B cell (primary cell): ENCODE measurements around the gene TSHZ3. TPM values are rescaled to one million over a fixed set of nuclear protein-coding genes. Genes with fewer than 3 reads are reported as not detected.

Source experiments
- ATAC-seq: fragments of 200-7000 bp; cut with Tn5 transposase; one replicate; pipeline ENCODE4 v1.10.0; 2021; ENCODE audit warnings: low read depth, mild to moderate bottlenecking, moderate number of reproducible peaks, moderate library complexity
- CTCF ChIA-PET: fragments of 350-600 bp; sonication (Branson Sonifier 250); formaldehyde crosslinking; loops from one replicate; lab custom pipeline; 2021; ENCODE audit warnings: antibody characterized with exemption, inconsistent platforms; lab: Charles Lee
- POLR2A ChIA-PET: fragments of 350-600 bp; sonication (Branson Sonifier 250); formaldehyde crosslinking; loops from one replicate; lab custom pipeline; 2021; ENCODE audit warnings: antibody characterized with exemption; lab: Charles Lee
- DNase-seq: peaks from one replicate; pipeline ENCODE4 v3.0.0; 2013
- H2AFZ ChIP-seq: 2 replicates; pipeline ENCODE4 v1.6.1; 2012; ENCODE audit warnings: mild to moderate bottlenecking, low read depth, low read length; ENCODE audit not compliant: insufficient read depth, poor library complexity, severe bottlenecking
- H3K27ac ChIP-seq, 2 donors: 1 replicate in 1 of 2; 2 replicates in 1 of 2; pipeline ENCODE4 v1.5.1; 2012 to 2013; ENCODE audit warnings: low read length in 2 of 2, mild to moderate bottlenecking in 2 of 2, moderate library complexity in 1 of 2
- H3K27me3 ChIP-seq, 4 experiments: fragments of 200-600 bp in 1 of 4; sonication (generic) in 1 of 4; replicated peaks in 1 of 4; 1 replicate in 2 of 4; 2 replicates in 2 of 4; pipeline versions ENCODE4 v1.6.1 to v1.7.0; 2013 to 2016; ENCODE audit warnings: low read length in 3 of 4, mild to moderate bottlenecking in 2 of 4, mixed read lengths in 1 of 4, moderate library complexity in 1 of 4; ENCODE audit not compliant: insufficient read depth in 4 of 4, control insufficient read depth in 3 of 4; ENCODE audit errors: control extremely low read depth in 1 of 4
- H3K36me3 ChIP-seq, 2 experiments: replicated peaks in 1 of 2; 1 replicate in 1 of 2; 2 replicates in 1 of 2; pipeline versions ENCODE4 v1.6.1 to v1.7.1; 2013; ENCODE audit warnings: low read length in 1 of 2; ENCODE audit not compliant: insufficient read depth in 2 of 2, control insufficient read depth in 1 of 2; ENCODE audit errors: control extremely low read depth in 1 of 2, extremely low read depth in 1 of 2
- H3K4me1 ChIP-seq, 2 donors: fragments of 200-600 bp in 1 of 2; sonication (generic) in 1 of 2; 1 replicate in 1 of 2; 2 replicates in 1 of 2; pipeline versions ENCODE4 v1.5.1 to v1.6.1; 2013 to 2017; ENCODE audit warnings: low read length in 2 of 2; ENCODE audit not compliant: control insufficient read depth in 2 of 2, insufficient read depth in 2 of 2
- H3K4me2 ChIP-seq: replicated peaks from 2 replicates; pipeline ENCODE3; 2012; ENCODE audit warnings: mild to moderate bottlenecking, low read depth, low read length; ENCODE audit not compliant: poor library complexity, severe bottlenecking
- H3K4me3 ChIP-seq, 5 experiments: fragments of 200-600 bp in 1 of 5; sonication (generic) in 1 of 5; 1 replicate in 3 of 5; 2 replicates in 2 of 5; pipeline versions ENCODE4 v1.5.1 to v1.7.0; 2011 to 2016; ENCODE audit warnings: low read length in 4 of 5, mild to moderate bottlenecking in 4 of 5, low read depth in 2 of 5, control low read depth in 1 of 5, moderate library complexity in 1 of 5; ENCODE audit not compliant: insufficient read depth in 1 of 5; ENCODE audit errors: control extremely low read depth in 1 of 5, extremely low read depth in 1 of 5
- H3K79me2 ChIP-seq: fragments of 200-600 bp; sonication (generic); one replicate; pipeline ENCODE4 v1.6.0; 2016; ENCODE audit warnings: low read length; ENCODE audit not compliant: control insufficient read depth, insufficient read depth
- H3K9ac ChIP-seq: fragments of 200-600 bp; sonication (generic); 2 replicates; pipeline ENCODE4 v1.6.1; 2017; ENCODE audit warnings: mild to moderate bottlenecking, low read length, moderate library complexity
- H3K9me3 ChIP-seq, 3 donors: one replicate each; pipeline versions ENCODE4 v1.6.1 to v1.7.1; 2013; ENCODE audit warnings: low read length in 2 of 3; ENCODE audit not compliant: control insufficient read depth in 2 of 3, insufficient read depth in 1 of 3; ENCODE audit errors: control extremely low read depth in 1 of 3
- H4K20me1 ChIP-seq: 2 replicates; pipeline ENCODE4 v1.6.0; 2012; ENCODE audit warnings: mild to moderate bottlenecking, low read length; ENCODE audit not compliant: insufficient read depth, control insufficient read depth, poor library complexity, severe bottlenecking
- H3K27ac Mint-ChIP-seq: one replicate; pipeline ENCODE4 v1.8.0; 2021; ENCODE audit warnings: mixed read lengths
- H3K27me3 Mint-ChIP-seq: one replicate; pipeline ENCODE4 v1.8.0; 2021; ENCODE audit warnings: mixed read lengths
- H3K4me1 Mint-ChIP-seq: one replicate; pipeline ENCODE4 v1.8.0; 2021; ENCODE audit warnings: mixed read lengths
- H3K4me3 Mint-ChIP-seq: one replicate; pipeline ENCODE4 v1.8.0; 2021; ENCODE audit warnings: mixed read lengths
- H3K9me3 Mint-ChIP-seq: one replicate; pipeline ENCODE4 v1.8.0; 2022; ENCODE audit warnings: mixed read lengths; ENCODE audit not compliant: insufficient read depth
- EZH2 ChIP-seq: IDR thresholded peaks from 2 replicates; pipeline ENCODE4 v1.6.1; 2012; ENCODE audit warnings: borderline replicate concordance, low read depth, mild to moderate bottlenecking, moderate library complexity, low read length; ENCODE audit not compliant: insufficient read depth, poor library complexity, severe bottlenecking
- WGBS: methylation state at CpG from one replicate; pipeline ENCODE4 v1.1.5; 2013; ENCODE audit warnings: missing lambda C conversion rate; ENCODE audit not compliant: insufficient coverage; 5-methylcytosine and 5-hydroxymethylcytosine counted together
- intact Hi-C: fragments of 100-400 bp; cut with micrococcal nuclease; formaldehyde crosslinking; loops from one replicate; pipeline ENCODE4 v1.10.0; 2022
- polyA plus RNA-seq: library from polyadenylated mRNA; depleted of rRNA; stranded (reverse); fragments of >200 nt; gene quantifications from 2 replicates; pipeline ENCODE4 v1.2.3, GENCODE V29; 2012
- total RNA-seq, 2 donors: library from RNA; stranded (reverse); fragments of 120-200 nt in 1 of 2; gene quantifications; 1 replicate in 1 of 2; 2 replicates in 1 of 2; pipeline versions ENCODE4 v1.2.3 to v1.2.4, GENCODE V29; 2013 to 2022
- TF ChIP-seq, protein P1 (sequence below): fragments of 200-600 bp; IDR thresholded peaks from one replicate; pipeline ENCODE4 v1.8.0; 2022; ENCODE audit warnings: antibody characterized with exemption, mild to moderate bottlenecking

The TSHZ3 gene
- total and polyA plus RNA-seq, 2 donors (not counting 1 experiment from before 2014, with no cell fraction given): 0.03 to 0.34 TPM

DNA sequence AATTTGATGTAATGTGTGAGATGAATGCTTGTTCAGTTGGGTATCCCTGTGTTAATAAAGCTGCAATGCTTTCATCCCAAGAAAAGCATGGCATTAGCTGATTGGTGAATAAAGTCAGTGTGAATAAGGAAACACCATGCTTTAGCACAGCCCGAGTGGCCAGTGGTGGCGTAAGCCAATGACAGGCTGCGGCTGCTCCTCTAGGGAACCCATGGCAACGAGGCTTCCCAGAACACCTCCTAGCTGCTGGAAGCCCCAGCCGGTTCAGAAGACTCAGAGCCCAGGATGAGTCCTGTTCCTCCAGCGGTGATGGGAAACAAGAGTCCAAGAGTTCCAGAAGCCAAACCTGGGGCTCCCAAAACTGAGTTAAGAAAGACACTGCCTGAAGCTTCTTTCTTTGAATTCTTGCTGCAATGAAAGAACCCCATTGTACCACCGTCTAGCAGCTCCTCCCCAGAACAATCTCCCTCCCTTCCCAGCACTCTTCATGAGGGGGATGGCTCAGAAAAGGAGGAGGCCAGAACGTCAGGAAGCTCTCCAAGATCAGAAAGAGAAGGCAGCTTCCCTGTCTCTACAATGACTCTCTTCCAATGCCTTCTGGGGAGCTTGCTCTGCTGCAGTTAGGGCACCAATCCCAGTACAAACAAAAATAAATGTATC, 58.2 kb downstream of the TSHZ3 start:
- peaks cover 0 to 24% (median 0%) of the 10 kb centered on the region in 3 donors for H3K9me3 ChIP-seq
- CTCF ChIA-PET: no interaction called here
- Mint-ChIP-seq H3K27ac (no peak overlapping the region), H3K27me3 (no peaks in the 10 kb centered on the region), H3K9me3 (no peaks in the 10 kb centered on the region), H3K4me3 (no peak overlapping the region), H3K4me1 (no peaks in the 10 kb centered on the region)
- H2AFZ ChIP-seq: no peak overlapping the region
- H4K20me1 ChIP-seq: no peaks in the 10 kb centered on the region
- H3K36me3 ChIP-seq: no peaks in the 10 kb centered on the region
- ATAC-seq (no peak), DNase-seq (no peak)
- WGBS: 92% methylated on average over 7 of the region's 8 CpGs
- H3K27me3 ChIP-seq: no peaks in the 10 kb centered on the region
- H3K27ac ChIP-seq: no peak overlapping the region
- POLR2A ChIA-PET: no interaction called here
- H3K4me1 ChIP-seq: no peaks in the 10 kb centered on the region
- no peak overlapping the region for H3K4me3 ChIP-seq
- TF ChIP-seq EZH2: no peak
- TF ChIP-seq, protein P1, sequence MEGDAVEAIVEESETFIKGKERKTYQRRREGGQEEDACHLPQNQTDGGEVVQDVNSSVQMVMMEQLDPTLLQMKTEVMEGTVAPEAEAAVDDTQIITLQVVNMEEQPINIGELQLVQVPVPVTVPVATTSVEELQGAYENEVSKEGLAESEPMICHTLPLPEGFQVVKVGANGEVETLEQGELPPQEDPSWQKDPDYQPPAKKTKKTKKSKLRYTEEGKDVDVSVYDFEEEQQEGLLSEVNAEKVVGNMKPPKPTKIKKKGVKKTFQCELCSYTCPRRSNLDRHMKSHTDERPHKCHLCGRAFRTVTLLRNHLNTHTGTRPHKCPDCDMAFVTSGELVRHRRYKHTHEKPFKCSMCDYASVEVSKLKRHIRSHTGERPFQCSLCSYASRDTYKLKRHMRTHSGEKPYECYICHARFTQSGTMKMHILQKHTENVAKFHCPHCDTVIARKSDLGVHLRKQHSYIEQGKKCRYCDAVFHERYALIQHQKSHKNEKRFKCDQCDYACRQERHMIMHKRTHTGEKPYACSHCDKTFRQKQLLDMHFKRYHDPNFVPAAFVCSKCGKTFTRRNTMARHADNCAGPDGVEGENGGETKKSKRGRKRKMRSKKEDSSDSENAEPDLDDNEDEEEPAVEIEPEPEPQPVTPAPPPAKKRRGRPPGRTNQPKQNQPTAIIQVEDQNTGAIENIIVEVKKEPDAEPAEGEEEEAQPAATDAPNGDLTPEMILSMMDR: no peak
- intact Hi-C loops: no loop called here
- H3K79me2 ChIP-seq: no peaks in the 10 kb centered on the region
- H3K9ac ChIP-seq: no peak overlapping the region
- no peak overlapping the region for H3K4me2 ChIP-seq

DNA sequence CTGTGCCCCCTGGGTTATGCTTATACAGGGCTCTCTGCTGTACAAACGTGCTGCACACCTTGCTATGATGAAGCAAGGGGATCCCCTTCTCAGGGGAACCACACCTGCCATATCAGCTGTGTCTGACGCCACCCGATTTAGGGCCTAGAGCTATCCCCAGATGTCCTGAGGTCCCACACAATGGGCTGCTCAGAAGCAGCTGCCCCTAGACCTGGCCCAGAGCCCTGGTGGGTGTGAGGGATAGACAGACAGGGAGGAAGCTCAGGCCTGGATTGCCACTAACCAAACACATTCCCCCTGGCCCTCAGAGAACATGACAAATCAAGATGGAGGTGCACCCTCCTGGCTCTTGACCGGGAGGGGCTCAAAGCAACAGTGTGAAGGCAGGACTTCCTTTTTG, 59.3 kb downstream of the TSHZ3 start:
- H3K4me3 Mint-ChIP-seq: no peak overlapping the region
- TF ChIP-seq, protein P1: no peak
- no peak for TF ChIP-seq EZH2
- no peaks in the 10 kb centered on the region for H3K36me3 ChIP-seq
- H3K4me2 ChIP-seq: no peak overlapping the region
- no peaks in the 10 kb centered on the region for H3K9me3 Mint-ChIP-seq
- no peaks in the 10 kb centered on the region for H4K20me1 ChIP-seq
- ChIA-PET CTCF (no interaction called here), POLR2A (no interaction called here)
- H3K27ac ChIP-seq: no peak overlapping the region
- H3K4me1 Mint-ChIP-seq: no peaks in the 10 kb centered on the region
- no peak overlapping the region for H3K27ac Mint-ChIP-seq
- H3K9ac ChIP-seq: no peak overlapping the region
- no peaks in the 10 kb centered on the region for H3K4me1 ChIP-seq
- 90% methylated on average over 4 of the region's 4 CpGs for WGBS
- no peaks in the 10 kb centered on the region for H3K79me2 ChIP-seq
- no peaks in the 10 kb centered on the region for H3K27me3 ChIP-seq
- intact Hi-C loops: no loop called here
- H3K27me3 Mint-ChIP-seq: no peaks in the 10 kb centered on the region
- ATAC-seq: no peak
- no peak for DNase-seq
- no peak overlapping the region for H2AFZ ChIP-seq
- peaks cover 0 to 28% (median 0%) of the 10 kb centered on the region in 3 donors for H3K9me3 ChIP-seq
- H3K4me3 ChIP-seq: no peak overlapping the region
